PC-3 (cell line): Measurements from ENCODE around the gene FKBP15. TPM values are rescaled to one million over a fixed set of nuclear protein-coding genes. Genes with fewer than 3 reads are reported as not detected.

Source experiments
- ATAC-seq: fragments of 200-7000 bp; cut with Tn5 transposase; 2 replicates; pipeline ENCODE4 v1.9.1; 2020; ENCODE audit warnings: mild to moderate bottlenecking, moderate library complexity
- BruUV-seq: library from RNA; stranded (reverse); fragments of 400-500 nt; replicated peaks from 2 replicates; lab custom pipeline; 2021; lab: Mats Ljungman, UMichigan
- CTCF ChIA-PET: fragments of 300-600 bp; sonication (Branson Sonifier 250); formaldehyde crosslinking; loops from one replicate; lab custom pipeline; 2022; ENCODE audit warnings: antibody characterized with exemption; lab: Charles Lee
- POLR2A ChIA-PET: fragments of 300-600 bp; sonication (Branson Sonifier 250); formaldehyde crosslinking; loops from one replicate; lab custom pipeline; 2022; ENCODE audit warnings: antibody characterized with exemption; ENCODE audit not compliant: unreplicated experiment; lab: Charles Lee
- DNase-seq: peaks from one replicate; pipeline ENCODE4 v3.0.0-alpha.2; 2015
- H2AFZ ChIP-seq: fragments of 300-600 bp; sonication (generic); 2 replicates; pipeline ENCODE4 v1.6.0; 2016; ENCODE audit warnings: antibody characterized with exemption, low read length
- H3F3A ChIP-seq: fragments of 300-600 bp; sonication (generic); one replicate; pipeline ENCODE4 v1.6.0; 2017; ENCODE audit warnings: antibody characterized with exemption, low read length, control low read depth, mild to moderate bottlenecking; ENCODE audit not compliant: unreplicated experiment
- H3K27ac ChIP-seq: fragments of 300-600 bp; sonication (generic); 2 replicates; pipeline ENCODE4 v1.5.1; 2016; ENCODE audit warnings: mild to moderate bottlenecking, low read length
- H3K27me3 ChIP-seq: fragments of 300-600 bp; sonication (generic); 2 replicates; pipeline ENCODE4 v1.6.1; 2016; ENCODE audit warnings: low read length, mixed read lengths
- H3K36me3 ChIP-seq: fragments of 300-600 bp; sonication (generic); 2 replicates; pipeline ENCODE4 v1.6.1; 2016; ENCODE audit warnings: low read depth, mixed run types, low read length, mixed read lengths
- H3K4me1 ChIP-seq: fragments of 300-600 bp; sonication (generic); 2 replicates; pipeline ENCODE4 v1.5.1; 2016; ENCODE audit warnings: low read length; ENCODE audit not compliant: insufficient read depth
- H3K4me2 ChIP-seq: fragments of 300-600 bp; sonication (generic); 2 replicates; pipeline ENCODE4 v1.6.0; 2016; ENCODE audit warnings: low read length
- H3K4me3 ChIP-seq: fragments of 300-600 bp; sonication (generic); 2 replicates; pipeline ENCODE4 v1.5.1; 2016; ENCODE audit warnings: mild to moderate bottlenecking, low read length, mixed read lengths
- H3K79me2 ChIP-seq: fragments of 300-600 bp; sonication (generic); 2 replicates; pipeline ENCODE4 v1.6.1; 2017; ENCODE audit warnings: low read length, mixed read lengths
- H3K9ac ChIP-seq: fragments of 300-600 bp; sonication (generic); 2 replicates; pipeline ENCODE4 v1.6.0; 2016; ENCODE audit warnings: mild to moderate bottlenecking, low read length
- H3K9me2 ChIP-seq: fragments of 300-600 bp; sonication (generic); replicated peaks from 2 replicates; pipeline ENCODE4 v1.6.1; 2016; ENCODE audit warnings: mixed run types, low read length, mixed read lengths
- H3K9me3 ChIP-seq: fragments of 300-600 bp; sonication (generic); 2 replicates; pipeline ENCODE4 v1.6.1; 2016; ENCODE audit warnings: low read length, mixed read lengths
- H4K20me1 ChIP-seq: fragments of 300-600 bp; sonication (generic); 2 replicates; pipeline ENCODE4 v1.6.1; 2016; ENCODE audit warnings: low read length, mixed read lengths
- EZH2 ChIP-seq: fragments of 300-600 bp; sonication (generic); IDR thresholded peaks from one replicate; pipeline ENCODE4 v1.6.1; 2017; ENCODE audit warnings: antibody characterized with exemption, mild to moderate bottlenecking, low read length; ENCODE audit not compliant: unreplicated experiment
- EZH2phosphoT487 ChIP-seq: fragments of 300-600 bp; sonication (generic); IDR thresholded peaks from 2 replicates; pipeline ENCODE4 v1.6.1; 2018; ENCODE audit warnings: mild to moderate bottlenecking, antibody characterized with exemption, low read length, borderline replicate concordance
- intact Hi-C: fragments of 100-400 bp; cut with micrococcal nuclease; formaldehyde crosslinking; loops from 2 replicates; pipeline ENCODE4 v1.9.0; 2023
- total RNA-seq: library from RNA; depleted of rRNA; stranded (reverse); fragments of >200 nt; gene quantifications from 2 replicates; pipeline ENCODE4 v1.2.3, GENCODE V29; 2014
- TF ChIP-seq, protein P1 (sequence below): fragments of 300-600 bp; sonication (generic); conservative IDR thresholded peaks from 2 replicates; pipeline ENCODE4 v1.5.1; 2017; ENCODE audit warnings: antibody characterized with exemption, low read depth, mild to moderate bottlenecking, low read length

FKBP15 gene
- total RNA-seq, 1 experiment from 2014 or later: 15.0 TPM

DNA sequence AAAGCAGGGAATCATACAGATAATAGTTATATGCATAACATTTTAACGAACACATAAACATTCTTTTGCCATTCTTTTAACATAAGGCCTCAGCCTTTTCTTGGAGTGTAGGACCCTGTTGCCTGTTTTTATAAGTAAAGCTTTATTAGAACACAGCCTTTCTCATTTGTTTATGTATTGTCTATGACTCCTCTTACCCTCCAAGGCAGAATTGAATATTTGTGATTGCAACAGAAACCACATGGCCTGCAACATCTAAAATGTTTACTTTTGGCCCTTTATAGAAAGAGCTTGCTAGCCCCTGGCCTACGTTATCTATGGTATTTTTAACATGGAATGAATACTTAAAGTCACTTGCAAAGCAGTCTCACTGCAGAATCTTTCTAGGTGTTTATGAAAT lies 2.9 kb upstream of the FKBP15 start:
- intact Hi-C loops: no loop called here
- peaks cover 52% of the 10 kb centered on the region for H3K79me2 ChIP-seq
- no TSS peak for BruUV-seq
- no peak overlapping the region for H3K27ac ChIP-seq
- no peak overlapping the region for H3K4me2 ChIP-seq
- H2AFZ ChIP-seq: no peak overlapping the region
- no peak overlapping the region for H3K4me3 ChIP-seq
- ChIA-PET POLR2A (no interaction called here), CTCF (no interaction called here)
- H3K9ac ChIP-seq: no peak overlapping the region
- TF ChIP-seq EZH2: no peak
- TF ChIP-seq, protein P1, sequence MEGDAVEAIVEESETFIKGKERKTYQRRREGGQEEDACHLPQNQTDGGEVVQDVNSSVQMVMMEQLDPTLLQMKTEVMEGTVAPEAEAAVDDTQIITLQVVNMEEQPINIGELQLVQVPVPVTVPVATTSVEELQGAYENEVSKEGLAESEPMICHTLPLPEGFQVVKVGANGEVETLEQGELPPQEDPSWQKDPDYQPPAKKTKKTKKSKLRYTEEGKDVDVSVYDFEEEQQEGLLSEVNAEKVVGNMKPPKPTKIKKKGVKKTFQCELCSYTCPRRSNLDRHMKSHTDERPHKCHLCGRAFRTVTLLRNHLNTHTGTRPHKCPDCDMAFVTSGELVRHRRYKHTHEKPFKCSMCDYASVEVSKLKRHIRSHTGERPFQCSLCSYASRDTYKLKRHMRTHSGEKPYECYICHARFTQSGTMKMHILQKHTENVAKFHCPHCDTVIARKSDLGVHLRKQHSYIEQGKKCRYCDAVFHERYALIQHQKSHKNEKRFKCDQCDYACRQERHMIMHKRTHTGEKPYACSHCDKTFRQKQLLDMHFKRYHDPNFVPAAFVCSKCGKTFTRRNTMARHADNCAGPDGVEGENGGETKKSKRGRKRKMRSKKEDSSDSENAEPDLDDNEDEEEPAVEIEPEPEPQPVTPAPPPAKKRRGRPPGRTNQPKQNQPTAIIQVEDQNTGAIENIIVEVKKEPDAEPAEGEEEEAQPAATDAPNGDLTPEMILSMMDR: no peak
- TF ChIP-seq EZH2phosphoT487: no peak
- H3K9me2 ChIP-seq: no peaks in the 10 kb centered on the region
- DNase-seq (no peak), ATAC-seq (no peak)
- H3K4me1 ChIP-seq: peaks cover 25% of the 10 kb centered on the region
- no peaks in the 10 kb centered on the region for H3F3A ChIP-seq
- H4K20me1 ChIP-seq: no peaks in the 10 kb centered on the region
- H3K36me3 ChIP-seq: no peaks in the 10 kb centered on the region; the same call in 1 of the 2 replicates
- H3K9me3 ChIP-seq: no peaks in the 10 kb centered on the region
- no peaks in the 10 kb centered on the region for H3K27me3 ChIP-seq

DNA sequence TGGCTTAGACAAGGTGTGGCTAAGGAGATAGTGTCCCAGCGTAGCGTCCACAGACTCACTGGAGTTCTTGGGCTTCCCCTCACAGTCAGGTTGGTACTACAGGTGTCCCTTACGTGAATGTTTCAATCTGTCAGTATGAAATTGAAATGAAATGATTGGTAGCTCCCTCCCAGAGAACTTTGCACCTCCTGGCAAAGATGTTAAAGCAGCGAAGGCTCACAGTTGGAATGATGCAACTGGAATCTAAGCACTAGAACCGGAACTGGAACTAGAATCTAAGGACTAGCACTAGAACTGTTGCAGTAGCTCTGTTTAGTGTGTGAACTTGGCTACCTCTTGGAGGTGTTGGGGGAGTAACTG lies 1.4 kb upstream of the FKBP15 start:
- peak overlapping the region; percentile 88 for H2AFZ ChIP-seq
- CTCF ChIA-PET: no interaction called here
- POLR2A ChIA-PET: interaction anchor here (0.6 kb wide), 1 partner anchor 117 kb away, joined by 3 read pairs; no protein-coding TSS in a partner anchor

More for the DNA sequence above, 1.4 kb upstream of the FKBP15 start:
- intact Hi-C loops: no loop called here
- H3K9ac ChIP-seq: peak overlapping the region; percentile 79
- H4K20me1 ChIP-seq: no peaks in the 10 kb centered on the region
- ATAC-seq (no peak), DNase-seq (no peak)
- no TSS peak for BruUV-seq
- H3K9me2 ChIP-seq: no peaks in the 10 kb centered on the region
- H3K27me3 ChIP-seq: no peaks in the 10 kb centered on the region
- peaks cover 65% of the 10 kb centered on the region for H3K79me2 ChIP-seq
- no peak for TF ChIP-seq EZH2phosphoT487
- TF ChIP-seq, protein P1: no peak
- no peak for TF ChIP-seq EZH2
- H3K27ac ChIP-seq: no peak overlapping the region
- peak overlapping the region; percentile 88 for H3K4me3 ChIP-seq
- peak overlapping the region; percentile 94 for H3K4me2 ChIP-seq
- H3F3A ChIP-seq: no peaks in the 10 kb centered on the region
- H3K4me1 ChIP-seq: peaks cover 25% of the 10 kb centered on the region
- H3K36me3 ChIP-seq: no peaks in the 10 kb centered on the region; the same call in 1 of the 2 replicates
- H3K9me3 ChIP-seq: no peaks in the 10 kb centered on the region
